Measurements from ENCODE around the gene FAM193A. TPM values are rescaled to one million over a fixed set of nuclear protein-coding genes. Genes with fewer than 3 reads are reported as not detected.
"Not testable (repeated sequence)": the region's sequence is repeated elsewhere in the genome, so short reads cannot be mapped to it uniquely, and the experiment has no call there.

FAM193A gene
- polyA plus RNA-seq, 1 of the 3 experiments (the other 2 are of a cell fraction) = 9.2 TPM

- TF ChIP-seq, protein P1, sequence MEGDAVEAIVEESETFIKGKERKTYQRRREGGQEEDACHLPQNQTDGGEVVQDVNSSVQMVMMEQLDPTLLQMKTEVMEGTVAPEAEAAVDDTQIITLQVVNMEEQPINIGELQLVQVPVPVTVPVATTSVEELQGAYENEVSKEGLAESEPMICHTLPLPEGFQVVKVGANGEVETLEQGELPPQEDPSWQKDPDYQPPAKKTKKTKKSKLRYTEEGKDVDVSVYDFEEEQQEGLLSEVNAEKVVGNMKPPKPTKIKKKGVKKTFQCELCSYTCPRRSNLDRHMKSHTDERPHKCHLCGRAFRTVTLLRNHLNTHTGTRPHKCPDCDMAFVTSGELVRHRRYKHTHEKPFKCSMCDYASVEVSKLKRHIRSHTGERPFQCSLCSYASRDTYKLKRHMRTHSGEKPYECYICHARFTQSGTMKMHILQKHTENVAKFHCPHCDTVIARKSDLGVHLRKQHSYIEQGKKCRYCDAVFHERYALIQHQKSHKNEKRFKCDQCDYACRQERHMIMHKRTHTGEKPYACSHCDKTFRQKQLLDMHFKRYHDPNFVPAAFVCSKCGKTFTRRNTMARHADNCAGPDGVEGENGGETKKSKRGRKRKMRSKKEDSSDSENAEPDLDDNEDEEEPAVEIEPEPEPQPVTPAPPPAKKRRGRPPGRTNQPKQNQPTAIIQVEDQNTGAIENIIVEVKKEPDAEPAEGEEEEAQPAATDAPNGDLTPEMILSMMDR (IDR thresholded peaks at IDR 0.05) = no peak
- TF ChIP-seq ELF1 (IDR thresholded peaks at IDR 0.05) (no peak), TCF12 (IDR thresholded peaks at IDR 0.05) (no peak), NRF1 (IDR thresholded peaks at IDR 0.05; ENCODE audit: low read depth, low read length) (no peak), TEAD4 (IDR thresholded peaks at IDR 0.05; ENCODE audit: borderline replicate concordance, insufficient read depth) (no peak), GATA2 (CRISPR knock-in tag; IDR thresholded peaks at IDR 0.05) (no peak), RFX5 (IDR thresholded peaks at IDR 0.05; ENCODE audit: low read length) (no peak)
- TF ChIP-seq, protein P2, sequence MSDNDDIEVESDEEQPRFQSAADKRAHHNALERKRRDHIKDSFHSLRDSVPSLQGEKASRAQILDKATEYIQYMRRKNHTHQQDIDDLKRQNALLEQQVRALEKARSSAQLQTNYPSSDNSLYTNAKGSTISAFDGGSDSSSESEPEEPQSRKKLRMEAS (IDR thresholded peaks at IDR 0.05; ENCODE audit: low read depth) = no peak
These were observed 99.9 kb downstream of the FAM193A start (continued) for GRCh38 chr4:2636331-2636730.

DNA sequence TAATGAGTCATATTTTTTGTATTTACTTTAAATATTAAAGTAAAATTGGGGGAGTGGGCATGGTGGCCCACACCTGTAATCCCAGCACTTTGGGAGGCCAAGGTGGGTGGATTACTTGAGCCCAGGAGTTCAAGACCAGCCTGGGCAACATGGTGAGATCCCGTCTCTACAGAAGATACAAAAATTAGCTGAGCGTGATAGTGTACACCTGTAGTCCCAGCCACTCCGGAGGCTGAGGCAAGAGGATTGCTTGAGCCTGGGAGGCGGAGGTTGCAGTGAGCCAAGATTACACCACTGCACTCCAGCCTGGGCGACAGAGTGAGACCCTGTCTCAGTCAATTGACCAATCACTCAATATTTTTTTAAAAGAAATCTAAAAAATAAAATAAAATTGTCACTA lies 100.5 kb downstream of the FAM193A start:
- H3K4me2 ChIP-seq; H3K4me3 ChIP-seq (ENCODE audit: low read depth in 2 of 2, low read length in 1 of 2); H4K20me1 ChIP-seq (ENCODE audit: insufficient read depth); H3K9me2 ChIP-seq; H3K27me3 ChIP-seq (ENCODE audit: insufficient read depth); H2AFZ ChIP-seq (ENCODE audit: low read depth); H3K27ac ChIP-seq (ENCODE audit: low read depth in 2 of 2, low read length in 1 of 2); H3F3A ChIP-seq (replicated peaks; ENCODE audit: insufficient read depth); DNase-seq; POLR2A ChIA-PET; H3K9ac ChIP-seq; H3K4me1 ChIP-seq (ENCODE audit: control insufficient read depth in 1 of 2, insufficient read depth in 2 of 2, low read depth in 1 of 2, low read length in 1 of 2); H3K9me3 ChIP-seq: not testable (repeated sequence)
- 93% methylated on average over 5 of the region's 5 CpGs for WGBS (ENCODE audit: low lambda C conversion rate)
- Histone ChIP-seq H3K36me3 (replicated peaks in 1 of 2; ENCODE audit: control insufficient read depth in 1 of 2, insufficient read depth in 2 of 2, low read length in 1 of 2) (peaks cover 46 to 54% of the 10 kb centered on the region in 2 experiments), H3K79me2 (ENCODE audit: insufficient read depth) (peaks cover 44% of the 10 kb centered on the region; the same call in 1 of the 2 replicates)
- CTCF ChIA-PET = interaction anchor here (1.2 kb wide), 1 partner anchor 102 kb away, joined by 3 read pairs; no protein-coding TSS in a partner anchor

DNA sequence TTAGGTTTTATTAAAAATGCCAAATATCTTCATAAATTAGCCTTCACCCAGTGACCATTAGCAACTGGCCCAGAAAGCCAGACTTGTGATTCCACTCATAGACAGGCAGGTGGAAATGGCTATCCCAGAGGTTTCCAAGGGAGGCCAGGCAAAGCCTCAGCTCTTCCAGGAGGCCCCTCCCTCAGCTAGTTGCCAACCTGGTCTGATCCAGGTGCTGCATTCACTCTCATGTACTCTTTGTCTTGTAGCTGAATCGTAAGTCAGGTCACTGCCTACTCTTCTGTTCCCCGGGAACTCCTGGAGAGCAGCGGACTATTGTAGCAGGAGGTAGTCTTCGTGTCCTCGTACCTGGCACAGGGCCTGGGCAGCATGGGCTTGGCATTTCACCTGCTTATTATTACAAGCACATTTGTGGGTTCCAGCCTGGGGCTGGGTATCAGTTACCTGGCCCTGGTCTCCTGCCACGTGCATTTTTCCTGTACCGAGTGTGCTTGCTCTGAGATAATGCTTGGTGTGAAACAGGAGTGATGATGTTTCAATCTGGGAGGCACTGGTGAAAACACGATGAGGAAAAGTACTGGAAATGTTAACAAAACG lies 101.6 kb downstream of the FAM193A start:
- H3K9me2 ChIP-seq = no peaks in the 10 kb centered on the region
- 0 out of 2 replicates have a peak, but pooled peaks cover 3% of the 10 kb centered on the region for H4K20me1 ChIP-seq (ENCODE audit: insufficient read depth)
- H3K4me2 ChIP-seq = no peak overlapping the region
- ChIA-PET POLR2A (no interaction called here), CTCF (interaction anchor here (0.7 to 1.3 kb wide), 2 partner anchors 35 to 155 kb away, joined by 3 to 4 read pairs; no protein-coding TSS in a partner anchor)
- no peaks in the 10 kb centered on the region for H3F3A ChIP-seq (replicated peaks; ENCODE audit: insufficient read depth)
- no peak overlapping the region for H3K9ac ChIP-seq
- WGBS (ENCODE audit: low lambda C conversion rate) = 91% methylated on average over 9 of the region's 9 CpGs
- H3K36me3 ChIP-seq (replicated peaks in 1 of 2; ENCODE audit: control insufficient read depth in 1 of 2, insufficient read depth in 2 of 2, low read length in 1 of 2) = peaks cover 47 to 63% of the 10 kb centered on the region in 2 experiments
- no peaks in the 10 kb centered on the region; a peak in 1 of 4 replicates for H3K4me1 ChIP-seq (ENCODE audit: control insufficient read depth in 1 of 2, insufficient read depth in 2 of 2, low read depth in 1 of 2, low read length in 1 of 2)
- no peak overlapping the region for H3K4me3 ChIP-seq (ENCODE audit: low read depth in 2 of 2, low read length in 1 of 2)
- H3K79me2 ChIP-seq (ENCODE audit: insufficient read depth) = peaks cover 37% of the 10 kb centered on the region; the same call in 1 of the 2 replicates
- no peak overlapping the region for H3K27ac ChIP-seq (ENCODE audit: low read depth in 2 of 2, low read length in 1 of 2)
- no peaks in the 10 kb centered on the region for H3K9me3 ChIP-seq
- H2AFZ ChIP-seq (ENCODE audit: low read depth) = no peak overlapping the region
- TF ChIP-seq NFIC (IDR thresholded peaks at IDR 0.05; ENCODE audit: borderline replicate concordance) (no peak), TCF12 (IDR thresholded peaks at IDR 0.05) (no peak), ZBTB33 (IDR thresholded peaks at IDR 0.05; ENCODE audit: borderline replicate concordance, low read depth) (no peak), EP300 (IDR thresholded peaks at IDR 0.05; ENCODE audit: borderline replicate concordance in 1 of 2, low read depth in 1 of 2, low read length in 1 of 2) (no peak), JUND (IDR thresholded peaks at IDR 0.05) (no peak), GATA2 (CRISPR knock-in tag; IDR thresholded peaks at IDR 0.05) (no peak), SMC3 (IDR thresholded peaks at IDR 0.05; ENCODE audit: low read depth, low read length) (no peak), USF2 (IDR thresholded peaks at IDR 0.05; ENCODE audit: borderline replicate concordance, low read depth, low read length) (no peak), CHD2 (IDR thresholded peaks at IDR 0.05; ENCODE audit: low read length, partially characterized antibody) (no peak), TEAD4 (IDR thresholded peaks at IDR 0.05; ENCODE audit: borderline replicate concordance, insufficient read depth) (no peak)
- TF ChIP-seq, protein P2 (IDR thresholded peaks at IDR 0.05; ENCODE audit: low read depth) = no peak
- no peak for DNase-seq
- no peaks in the 10 kb centered on the region for H3K27me3 ChIP-seq (ENCODE audit: insufficient read depth)

Data from SK-N-SH (cell line).